Measurements from ENCODE around the gene CPSF4L.

DNA sequence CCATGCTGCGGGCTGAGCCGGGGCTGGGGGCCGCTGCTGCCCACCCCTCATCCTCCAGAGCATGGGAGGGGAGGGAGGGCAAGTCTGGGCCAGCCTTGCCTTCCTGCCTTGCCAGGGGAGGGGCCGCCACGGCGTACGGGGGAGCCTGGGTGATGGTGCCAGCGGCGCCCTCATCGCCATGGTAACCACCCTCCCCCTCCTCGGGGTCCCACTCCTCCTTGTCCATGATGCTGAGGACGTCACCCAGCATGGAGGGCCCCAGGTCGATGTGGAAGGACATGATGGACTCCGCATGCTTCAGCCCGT is 23.9 kb upstream of the CPSF4L start:
- TF ChIP-seq, protein P1, sequence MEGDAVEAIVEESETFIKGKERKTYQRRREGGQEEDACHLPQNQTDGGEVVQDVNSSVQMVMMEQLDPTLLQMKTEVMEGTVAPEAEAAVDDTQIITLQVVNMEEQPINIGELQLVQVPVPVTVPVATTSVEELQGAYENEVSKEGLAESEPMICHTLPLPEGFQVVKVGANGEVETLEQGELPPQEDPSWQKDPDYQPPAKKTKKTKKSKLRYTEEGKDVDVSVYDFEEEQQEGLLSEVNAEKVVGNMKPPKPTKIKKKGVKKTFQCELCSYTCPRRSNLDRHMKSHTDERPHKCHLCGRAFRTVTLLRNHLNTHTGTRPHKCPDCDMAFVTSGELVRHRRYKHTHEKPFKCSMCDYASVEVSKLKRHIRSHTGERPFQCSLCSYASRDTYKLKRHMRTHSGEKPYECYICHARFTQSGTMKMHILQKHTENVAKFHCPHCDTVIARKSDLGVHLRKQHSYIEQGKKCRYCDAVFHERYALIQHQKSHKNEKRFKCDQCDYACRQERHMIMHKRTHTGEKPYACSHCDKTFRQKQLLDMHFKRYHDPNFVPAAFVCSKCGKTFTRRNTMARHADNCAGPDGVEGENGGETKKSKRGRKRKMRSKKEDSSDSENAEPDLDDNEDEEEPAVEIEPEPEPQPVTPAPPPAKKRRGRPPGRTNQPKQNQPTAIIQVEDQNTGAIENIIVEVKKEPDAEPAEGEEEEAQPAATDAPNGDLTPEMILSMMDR (optimal IDR thresholded peaks at IDR 0.05 in 1 of 3, IDR thresholded peaks at IDR 0.05 in 1 of 3, conservative IDR thresholded peaks at IDR 0.05 in 1 of 3; ENCODE audit: extremely low read depth in 1 of 3, insufficient read depth in 2 of 3, low read length in 3 of 3) = no peak
- TF ChIP-seq EZH2 (IDR thresholded peaks at IDR 0.05; ENCODE audit: low read length) = no peak
